HG03159 (cell line): Measurements from ENCODE around the gene FCHSD2.
"Not testable (repeated sequence)": the region's sequence is repeated elsewhere in the genome, so short reads cannot be mapped to it uniquely, and the experiment has no call there.

Experiments used
- ATAC-seq: cut with Tn5 transposase; IDR thresholded peaks from one replicate; pipeline ENCODE4 v1.9.1; 2021; ENCODE audit warnings: mild to moderate bottlenecking, moderate library complexity; ENCODE audit not compliant: unreplicated experiment

The FCHSD2 gene

GRCh38 chr11:73017024-73017751 is 124.9 kb downstream of the FCHSD2 start:
- no peak for ATAC-seq

GRCh38 chr11:73013021-73013420 is 129.1 kb downstream of the FCHSD2 start:
- ATAC-seq: no peak

- no peak for ATAC-seq
Observed at GRCh38 chr11:73012121-73012863, 129.8 kb downstream of the FCHSD2 start.

DNA sequence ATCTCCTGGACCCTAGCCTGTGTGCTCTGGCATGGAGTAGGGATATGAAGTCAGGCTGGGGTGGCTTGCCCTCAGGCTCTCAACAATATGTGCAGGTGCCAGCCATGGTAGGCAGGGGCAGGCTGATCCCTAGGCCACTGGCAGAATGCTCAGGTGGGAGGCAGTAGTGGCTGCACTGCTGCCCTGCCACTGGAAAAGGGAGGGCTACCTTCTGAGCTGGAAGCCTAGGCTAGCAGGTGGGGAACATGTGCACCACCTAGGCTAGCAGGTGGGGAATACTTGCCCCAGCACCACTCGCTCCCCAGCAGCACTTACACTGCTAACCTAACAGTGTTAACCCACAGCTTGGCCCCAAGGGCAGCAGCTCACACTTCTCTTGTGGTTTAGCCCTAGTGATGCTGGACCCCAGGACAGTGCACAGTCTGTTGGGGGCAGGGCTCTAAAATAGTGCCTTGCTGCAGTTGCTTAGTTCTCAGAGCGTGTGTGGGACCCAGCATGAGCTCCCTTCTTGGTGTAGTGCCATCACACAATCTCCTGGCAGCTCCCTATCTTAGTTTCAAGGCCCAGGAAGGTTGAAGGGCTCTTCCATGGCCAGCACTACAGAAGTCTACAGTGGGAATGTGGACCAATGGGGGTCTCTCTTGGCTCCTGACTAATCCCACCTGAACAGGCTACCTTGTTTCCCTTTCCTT is 130.8 kb downstream of the FCHSD2 start:
- no peak for ATAC-seq

DNA sequence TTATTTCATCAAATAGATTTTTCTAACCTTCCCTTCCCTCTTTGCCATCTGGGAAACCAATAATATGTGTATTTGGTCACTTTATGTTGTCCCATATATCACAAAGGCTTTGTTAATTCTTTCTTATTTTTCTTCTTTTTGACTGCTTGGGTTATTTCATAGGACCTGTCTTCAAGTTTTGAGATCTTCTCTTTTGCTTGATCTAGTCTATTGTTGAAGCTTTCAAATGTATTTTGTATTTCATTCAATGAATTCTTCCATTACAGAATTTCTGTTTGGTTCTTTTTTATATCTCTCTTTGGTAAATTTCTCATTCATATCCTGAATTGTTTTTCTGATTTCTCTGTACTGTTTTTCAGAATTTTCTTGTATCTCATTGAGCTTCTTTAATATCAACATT is 132.1 kb downstream of the FCHSD2 start:
- no peak for ATAC-seq

- no peak for ATAC-seq
Observed at GRCh38 chr11:73004088-73004487, 138.0 kb downstream of the FCHSD2 start.

DNA sequence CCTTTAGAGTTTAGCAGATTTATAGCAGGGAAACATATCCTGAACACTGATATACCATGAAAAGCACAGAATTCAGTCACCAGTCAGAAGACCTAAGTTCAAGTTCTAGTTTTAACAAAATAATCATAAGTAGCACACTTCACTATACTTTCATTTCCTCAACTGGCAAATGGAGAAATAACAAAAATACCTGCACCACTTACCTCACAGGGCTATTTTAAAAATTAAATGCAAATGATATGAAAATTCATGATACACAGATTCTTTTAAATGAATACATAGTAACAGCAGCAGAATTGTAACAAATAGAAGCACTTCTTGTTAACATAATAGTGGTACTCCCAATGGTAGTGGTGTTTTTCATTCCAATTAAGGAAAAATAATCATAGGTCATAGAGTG is 139.0 kb downstream of the FCHSD2 start:
- ATAC-seq: no peak

DNA sequence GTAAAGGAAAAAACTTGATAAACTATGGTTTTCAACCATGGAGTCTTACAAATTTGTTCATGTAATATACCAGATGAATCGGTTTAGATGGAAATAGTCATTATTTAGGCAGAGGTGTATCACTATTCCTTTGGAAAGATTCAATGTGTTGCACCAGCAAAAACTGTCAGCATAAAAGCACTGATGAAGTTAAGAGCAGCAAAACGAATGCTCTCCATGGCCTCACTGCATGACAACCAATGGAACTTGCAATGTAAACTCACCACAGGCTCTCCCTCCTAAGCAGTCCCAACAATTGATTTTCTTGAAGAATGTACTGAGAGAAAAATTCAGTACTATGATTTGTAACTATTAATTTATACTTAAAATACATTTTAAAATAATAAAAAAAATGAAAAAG is 139.9 kb downstream of the FCHSD2 start:
- no peak for ATAC-seq

- ATAC-seq: no peak
Observed at GRCh38 chr11:73001615-73002014, 140.5 kb downstream of the FCHSD2 start.

DNA sequence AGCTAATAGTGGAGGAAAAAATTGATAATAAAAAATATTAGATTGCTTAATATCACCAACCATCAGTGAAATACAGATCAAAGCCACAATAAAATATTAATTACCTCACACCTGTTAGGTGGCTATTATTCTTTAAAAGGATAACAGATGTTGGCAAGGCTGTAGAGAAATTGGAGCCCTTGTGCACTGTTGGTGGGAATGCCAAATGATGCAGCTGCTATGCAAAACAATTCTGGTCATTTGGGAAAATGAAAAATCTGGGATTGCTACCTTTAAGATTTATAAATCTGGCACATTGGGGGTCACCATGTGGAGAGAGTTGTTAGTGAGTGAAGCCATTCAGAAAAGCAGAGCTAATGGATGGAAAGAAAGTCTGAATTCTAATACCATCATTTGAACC is 143.4 kb downstream of the FCHSD2 start:
- ATAC-seq: no peak

- no peak for ATAC-seq
Observed at GRCh38 chr11:72996959-72997358, 145.2 kb downstream of the FCHSD2 start.

DNA sequence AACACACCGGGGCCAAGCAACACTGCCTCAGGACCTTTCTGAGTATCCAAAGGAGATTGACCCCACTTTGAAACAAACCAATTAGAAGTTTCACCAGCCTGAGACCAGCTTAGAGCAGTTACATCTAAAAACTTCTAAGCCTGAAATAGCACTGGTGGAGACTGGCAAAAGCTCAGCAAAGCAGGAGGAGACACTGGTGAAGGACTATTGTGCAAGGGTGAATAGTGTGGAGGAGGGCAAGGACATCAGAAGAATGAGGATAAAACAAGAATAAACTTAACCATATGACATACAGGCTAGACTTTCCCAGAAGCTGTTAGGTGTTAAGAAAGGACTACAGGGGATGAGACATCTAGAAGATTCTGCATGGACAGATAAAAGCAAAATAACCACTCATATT is 152.4 kb downstream of the FCHSD2 start:
- no peak for ATAC-seq

DNA sequence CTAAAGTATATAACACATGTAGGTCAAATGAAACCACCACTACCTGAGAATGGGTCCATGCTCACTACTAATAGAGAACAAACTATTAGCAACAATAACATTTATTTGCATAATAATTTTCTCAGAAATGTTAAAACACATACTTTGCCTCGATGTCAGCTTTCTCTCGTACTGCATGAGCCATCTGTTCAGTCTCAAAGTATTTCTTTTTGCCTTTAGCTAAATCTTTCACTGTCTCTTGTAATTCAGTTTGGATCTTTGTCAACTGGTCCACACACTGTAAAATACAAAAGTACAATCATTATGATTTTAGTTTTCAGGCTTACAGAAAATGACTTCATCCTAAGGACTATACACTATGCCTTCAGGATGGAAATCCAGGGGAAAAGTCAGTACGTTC is 153.3 kb downstream of the FCHSD2 start:
- no peak for ATAC-seq

DNA sequence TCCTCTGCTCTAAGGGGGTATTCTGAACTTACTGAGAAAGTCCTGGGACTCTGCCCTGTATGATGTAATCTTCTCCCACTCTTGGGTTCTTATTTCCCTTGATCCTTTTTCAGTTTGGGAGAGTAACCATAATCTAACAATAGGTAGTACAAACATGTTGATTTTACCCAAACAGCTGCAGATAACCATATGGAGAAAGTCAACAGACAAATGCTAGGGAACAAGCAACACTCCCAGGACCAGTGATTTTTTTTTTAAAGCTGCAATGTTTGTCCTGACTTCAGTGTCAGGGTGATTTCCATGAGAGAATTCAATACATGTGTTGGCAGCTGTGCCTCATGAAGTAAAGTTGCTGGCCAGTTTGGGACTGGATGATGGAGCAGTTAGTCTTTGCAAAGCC is 156.5 kb downstream of the FCHSD2 start:
- no peak for ATAC-seq

DNA sequence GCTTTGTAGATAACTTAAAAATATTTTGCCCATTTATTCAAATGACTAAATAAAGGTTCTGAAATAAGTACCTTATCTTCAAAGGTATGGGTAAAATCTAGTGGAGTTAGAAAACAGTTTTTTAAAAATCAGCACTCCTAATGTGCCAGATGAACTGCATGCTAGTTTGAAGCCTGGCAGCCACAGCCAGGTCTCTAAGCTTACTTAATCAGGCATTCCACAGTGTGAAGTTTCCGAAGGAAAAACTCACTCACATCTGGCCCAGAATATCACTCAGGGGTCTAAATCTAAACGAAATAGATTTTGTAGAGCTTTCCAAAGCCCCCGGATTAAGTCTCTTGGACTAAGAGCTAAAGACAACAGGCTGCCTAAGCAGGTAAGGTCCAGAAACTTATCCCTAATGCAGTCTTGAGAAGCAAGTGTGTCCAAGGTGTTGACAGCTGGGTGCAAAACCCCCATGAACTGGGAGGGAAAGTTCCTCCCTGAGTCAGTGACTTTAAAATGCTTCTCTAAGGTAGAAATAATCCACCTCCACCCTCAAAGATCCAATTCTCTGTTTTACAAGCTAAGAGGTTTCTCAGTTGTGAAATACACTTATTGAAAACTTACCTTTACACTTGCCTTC is 157.6 kb downstream of the FCHSD2 start:
- ATAC-seq: no peak

DNA sequence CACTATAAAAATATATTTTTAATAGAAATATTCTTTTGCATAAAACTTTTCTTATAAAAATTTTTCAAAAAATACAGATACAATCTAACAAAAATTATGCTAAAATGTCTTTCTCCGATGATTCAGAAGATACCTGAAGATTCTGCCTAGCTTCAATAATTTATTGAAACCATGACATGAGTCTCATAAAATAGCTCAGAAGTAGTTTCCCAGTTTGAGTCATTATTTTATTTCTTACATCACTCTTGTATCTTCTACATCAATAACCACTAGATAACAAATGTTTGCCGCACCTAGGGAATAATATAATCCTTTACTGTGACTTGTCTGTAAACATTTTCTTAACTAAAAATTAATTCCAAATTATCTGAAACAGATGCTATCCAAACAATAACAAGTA is 158.6 kb downstream of the FCHSD2 start:
- no peak for ATAC-seq

DNA sequence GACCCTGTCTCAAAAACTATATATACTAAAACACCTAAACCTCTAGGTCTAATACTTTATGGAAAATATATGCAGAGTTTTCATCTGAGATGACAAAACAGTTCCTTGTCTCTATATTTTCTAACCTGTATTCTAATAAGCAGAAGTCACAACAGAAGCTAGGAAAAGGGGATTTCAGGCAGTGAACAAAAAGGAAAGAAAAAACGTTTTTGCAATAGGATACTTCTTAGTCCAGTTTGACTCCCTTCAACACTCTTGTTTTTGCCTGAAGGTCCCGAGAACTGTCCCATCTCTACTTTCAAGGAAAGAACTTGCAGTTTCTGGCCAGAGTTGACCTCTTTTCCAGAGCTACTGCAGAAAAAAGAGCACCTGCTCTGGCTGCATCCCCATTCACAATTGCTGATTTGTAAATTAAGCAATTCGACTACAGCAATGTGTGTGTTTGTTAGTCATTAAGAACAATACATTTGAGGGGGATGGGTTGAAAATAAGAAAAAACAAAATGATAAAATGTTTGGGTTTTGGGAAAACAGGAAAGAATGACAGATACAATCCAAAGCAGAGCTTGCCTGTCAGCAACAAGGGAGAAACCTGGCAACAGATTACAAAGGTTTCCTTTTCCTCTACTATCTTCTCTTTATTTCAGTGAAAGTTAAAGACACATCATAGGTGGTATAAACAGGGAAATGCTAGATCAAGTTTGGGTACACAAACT is 160.0 kb downstream of the FCHSD2 start:
- no peak for ATAC-seq

DNA sequence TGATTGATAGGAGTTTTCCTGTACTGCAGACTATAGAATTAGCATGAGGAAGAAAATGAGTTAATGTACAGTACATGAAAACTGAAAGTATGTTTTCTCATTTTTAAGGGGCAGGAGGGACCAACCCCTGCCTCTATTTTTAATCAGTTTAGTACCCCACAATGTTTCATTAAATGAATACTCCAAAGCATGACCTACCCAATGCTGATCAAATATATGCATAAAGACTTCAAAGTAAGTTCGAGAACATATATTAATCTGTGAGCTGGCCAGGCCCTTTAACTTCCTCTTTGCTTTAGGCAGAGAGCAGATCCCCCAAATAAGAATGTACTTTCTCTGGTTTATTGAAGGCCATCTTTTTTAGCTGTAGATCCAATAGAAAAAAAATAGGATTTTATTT is 161.0 kb downstream of the FCHSD2 start:
- ATAC-seq: no peak

GRCh38 chr11:72977782-72978181 is 164.3 kb downstream of the FCHSD2 start:
- ATAC-seq: not testable (repeated sequence)

DNA sequence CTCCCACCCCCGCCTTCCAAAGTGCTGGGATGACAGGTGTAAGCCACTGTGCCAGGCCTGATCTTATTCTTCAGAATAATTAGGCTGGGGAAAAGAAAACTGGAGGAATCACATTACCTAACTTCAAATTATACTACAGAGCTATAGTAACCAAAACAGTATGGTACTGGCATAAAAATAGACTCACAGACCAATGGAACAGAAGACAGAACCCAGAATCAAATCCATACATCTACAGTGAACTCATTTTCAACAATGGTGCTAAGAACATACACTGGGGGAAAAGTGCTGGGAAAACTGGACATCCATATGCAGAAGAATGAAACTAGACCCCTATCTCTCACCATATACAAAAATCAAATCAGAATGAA is 165.6 kb downstream of the FCHSD2 start:
- ATAC-seq: not testable (repeated sequence)
